Measurements from ENCODE around the gene CTSL.

Gene CTSL

DNA sequence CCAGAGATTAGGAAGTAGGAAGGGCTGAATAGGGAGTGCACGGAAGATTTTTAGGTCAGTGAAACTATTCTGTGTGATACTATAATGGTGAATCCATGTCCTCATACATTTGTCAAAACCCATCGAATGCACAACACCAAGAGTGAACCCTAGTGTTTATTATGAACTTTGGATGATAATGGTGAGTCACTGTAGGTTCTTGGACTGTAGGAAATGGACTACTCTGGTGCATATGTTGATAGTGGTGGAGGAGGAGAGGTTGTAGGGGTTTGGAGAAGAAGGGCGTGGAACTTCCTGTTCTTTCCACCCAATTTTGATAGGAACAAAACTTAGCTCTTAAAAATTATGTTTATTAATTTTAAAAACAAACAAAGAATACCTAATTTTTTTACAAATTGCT lies 14.3 kb downstream of the CTSL start:
- no peaks in the 10 kb centered on the region for H3F3A ChIP-seq (ENCODE audit: control insufficient read depth, insufficient read depth)
- H3K4me1 ChIP-seq (ENCODE audit: control insufficient read depth, low read length) = no peaks in the 10 kb centered on the region
- H3K9me3 ChIP-seq (ENCODE audit: control insufficient read depth, insufficient read depth, low read length) = no peaks in the 10 kb centered on the region; the same call in 1 of the 2 replicates
- H3K79me2 ChIP-seq (ENCODE audit: control insufficient read depth, low read length) = no peaks in the 10 kb centered on the region
- no peaks in the 10 kb centered on the region for H3K27me3 ChIP-seq (ENCODE audit: control insufficient read depth, low read length)
- no peak overlapping the region for H3K27ac ChIP-seq (ENCODE audit: low read depth, low read length)
- H3K9me2 ChIP-seq (replicated peaks; ENCODE audit: control insufficient read depth, low read length) = no peaks in the 10 kb centered on the region
- no peak overlapping the region for H3K4me2 ChIP-seq (ENCODE audit: low read length)
- no peak overlapping the region for H3K4me3 ChIP-seq (ENCODE audit: low read length)
- no peak for TF ChIP-seq EZH2phosphoT487 (IDR thresholded peaks at IDR 0.05; ENCODE audit: borderline replicate concordance, low read length)
- TF ChIP-seq, protein P1, sequence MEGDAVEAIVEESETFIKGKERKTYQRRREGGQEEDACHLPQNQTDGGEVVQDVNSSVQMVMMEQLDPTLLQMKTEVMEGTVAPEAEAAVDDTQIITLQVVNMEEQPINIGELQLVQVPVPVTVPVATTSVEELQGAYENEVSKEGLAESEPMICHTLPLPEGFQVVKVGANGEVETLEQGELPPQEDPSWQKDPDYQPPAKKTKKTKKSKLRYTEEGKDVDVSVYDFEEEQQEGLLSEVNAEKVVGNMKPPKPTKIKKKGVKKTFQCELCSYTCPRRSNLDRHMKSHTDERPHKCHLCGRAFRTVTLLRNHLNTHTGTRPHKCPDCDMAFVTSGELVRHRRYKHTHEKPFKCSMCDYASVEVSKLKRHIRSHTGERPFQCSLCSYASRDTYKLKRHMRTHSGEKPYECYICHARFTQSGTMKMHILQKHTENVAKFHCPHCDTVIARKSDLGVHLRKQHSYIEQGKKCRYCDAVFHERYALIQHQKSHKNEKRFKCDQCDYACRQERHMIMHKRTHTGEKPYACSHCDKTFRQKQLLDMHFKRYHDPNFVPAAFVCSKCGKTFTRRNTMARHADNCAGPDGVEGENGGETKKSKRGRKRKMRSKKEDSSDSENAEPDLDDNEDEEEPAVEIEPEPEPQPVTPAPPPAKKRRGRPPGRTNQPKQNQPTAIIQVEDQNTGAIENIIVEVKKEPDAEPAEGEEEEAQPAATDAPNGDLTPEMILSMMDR (IDR thresholded peaks at IDR 0.05; ENCODE audit: low read depth, low read length, poor library complexity, severe bottlenecking) = no peak
- H3K36me3 ChIP-seq (ENCODE audit: control insufficient read depth, low read length) = no peaks in the 10 kb centered on the region
- no peaks in the 10 kb centered on the region for H4K20me1 ChIP-seq (ENCODE audit: control insufficient read depth, insufficient read depth, low read depth, low read length)

DNA sequence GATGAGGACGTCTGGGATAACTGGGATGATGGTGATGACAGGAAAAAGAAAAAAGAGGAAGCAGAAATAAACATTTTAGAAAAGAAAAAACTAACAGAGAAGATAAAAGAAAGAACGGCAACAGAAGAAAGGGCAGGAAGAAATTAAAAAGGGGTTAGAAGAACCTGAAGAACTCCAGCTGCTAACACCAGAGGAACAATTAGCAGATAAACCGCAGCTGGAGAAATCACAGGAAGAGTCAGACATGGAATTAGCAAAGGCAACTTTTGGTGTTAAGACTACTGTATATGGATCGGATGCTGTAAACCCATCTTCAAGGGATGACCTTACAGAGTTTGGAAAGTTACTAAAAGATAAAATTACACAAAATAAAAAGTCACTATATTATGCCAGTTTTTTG lies 15.4 kb downstream of the CTSL start:
- H3K79me2 ChIP-seq (ENCODE audit: control insufficient read depth, low read length) = no peaks in the 10 kb centered on the region
- no peaks in the 10 kb centered on the region for H3K36me3 ChIP-seq (ENCODE audit: control insufficient read depth, low read length)
- H3K9me2 ChIP-seq (replicated peaks; ENCODE audit: control insufficient read depth, low read length) = no peaks in the 10 kb centered on the region
- no peaks in the 10 kb centered on the region for H3K27me3 ChIP-seq (ENCODE audit: control insufficient read depth, low read length)
- no peaks in the 10 kb centered on the region for H3F3A ChIP-seq (ENCODE audit: control insufficient read depth, insufficient read depth)
- no peaks in the 10 kb centered on the region for H4K20me1 ChIP-seq (ENCODE audit: control insufficient read depth, insufficient read depth, low read depth, low read length)
- no peak overlapping the region for H3K27ac ChIP-seq (ENCODE audit: low read depth, low read length)
- H3K4me2 ChIP-seq (ENCODE audit: low read length) = no peak overlapping the region
- no peak overlapping the region for H3K4me3 ChIP-seq (ENCODE audit: low read length)
- no peaks in the 10 kb centered on the region for H3K9me3 ChIP-seq (ENCODE audit: control insufficient read depth, insufficient read depth, low read length)
- no peaks in the 10 kb centered on the region for H3K4me1 ChIP-seq (ENCODE audit: control insufficient read depth, low read length)
- TF ChIP-seq, protein P1 (IDR thresholded peaks at IDR 0.05; ENCODE audit: low read depth, low read length, poor library complexity, severe bottlenecking) = no peak
- TF ChIP-seq EZH2phosphoT487 (IDR thresholded peaks at IDR 0.05; ENCODE audit: borderline replicate concordance, low read length) = no peak

DNA sequence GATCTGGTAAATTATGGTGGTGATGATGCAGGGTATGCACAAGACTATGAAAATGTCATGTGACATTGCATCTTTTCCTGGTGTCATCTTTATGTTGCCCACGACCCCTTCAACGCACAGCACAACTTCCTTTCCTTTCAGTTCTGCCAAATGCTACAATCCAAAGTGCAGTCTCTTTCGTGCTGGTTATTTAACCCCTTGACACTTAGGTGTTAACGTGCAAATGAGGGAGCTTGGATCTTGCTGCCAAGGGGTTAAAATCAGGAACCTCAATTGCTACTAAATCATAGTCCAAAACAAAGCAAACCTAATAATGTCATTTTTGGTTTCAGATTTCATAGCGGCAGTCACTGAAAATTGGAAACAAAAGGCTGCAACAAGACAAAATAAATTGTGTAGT lies 16.0 kb downstream of the CTSL start:
- no peaks in the 10 kb centered on the region for H4K20me1 ChIP-seq (ENCODE audit: control insufficient read depth, insufficient read depth, low read depth, low read length)
- no peaks in the 10 kb centered on the region for H3K9me3 ChIP-seq (ENCODE audit: control insufficient read depth, insufficient read depth, low read length)
- no peaks in the 10 kb centered on the region for H3K27me3 ChIP-seq (ENCODE audit: control insufficient read depth, low read length)
- H3K4me1 ChIP-seq (ENCODE audit: control insufficient read depth, low read length) = no peaks in the 10 kb centered on the region
- no peak overlapping the region for H3K4me3 ChIP-seq (ENCODE audit: low read length)
- H3F3A ChIP-seq (ENCODE audit: control insufficient read depth, insufficient read depth) = no peaks in the 10 kb centered on the region
- TF ChIP-seq EZH2phosphoT487 (IDR thresholded peaks at IDR 0.05; ENCODE audit: borderline replicate concordance, low read length) = no peak
- TF ChIP-seq, protein P1 (IDR thresholded peaks at IDR 0.05; ENCODE audit: low read depth, low read length, poor library complexity, severe bottlenecking) = no peak
- no peaks in the 10 kb centered on the region for H3K36me3 ChIP-seq (ENCODE audit: control insufficient read depth, low read length)
- no peak overlapping the region for H3K27ac ChIP-seq (ENCODE audit: low read depth, low read length)
- no peak overlapping the region for H3K4me2 ChIP-seq (ENCODE audit: low read length)
- no peaks in the 10 kb centered on the region for H3K9me2 ChIP-seq (replicated peaks; ENCODE audit: control insufficient read depth, low read length)
- no peaks in the 10 kb centered on the region for H3K79me2 ChIP-seq (ENCODE audit: control insufficient read depth, low read length)

Data from DOHH2 (cell line).